GM10266 (cell line): Measurements from ENCODE around the gene C1QTNF12.

Experiments
- DNase-seq: peaks from one replicate; pipeline ENCODE4 v3.0.0; 2012; ENCODE audit errors: extremely low spot score
- CTCF ChIP-seq: IDR thresholded peaks from 2 replicates; pipeline ENCODE4 v1.5.1; 2012; ENCODE audit warnings: mild to moderate bottlenecking, low read depth; ENCODE audit not compliant: control insufficient read depth, insufficient read depth; ENCODE audit errors: missing control alignments

The C1QTNF12 gene

DNA sequence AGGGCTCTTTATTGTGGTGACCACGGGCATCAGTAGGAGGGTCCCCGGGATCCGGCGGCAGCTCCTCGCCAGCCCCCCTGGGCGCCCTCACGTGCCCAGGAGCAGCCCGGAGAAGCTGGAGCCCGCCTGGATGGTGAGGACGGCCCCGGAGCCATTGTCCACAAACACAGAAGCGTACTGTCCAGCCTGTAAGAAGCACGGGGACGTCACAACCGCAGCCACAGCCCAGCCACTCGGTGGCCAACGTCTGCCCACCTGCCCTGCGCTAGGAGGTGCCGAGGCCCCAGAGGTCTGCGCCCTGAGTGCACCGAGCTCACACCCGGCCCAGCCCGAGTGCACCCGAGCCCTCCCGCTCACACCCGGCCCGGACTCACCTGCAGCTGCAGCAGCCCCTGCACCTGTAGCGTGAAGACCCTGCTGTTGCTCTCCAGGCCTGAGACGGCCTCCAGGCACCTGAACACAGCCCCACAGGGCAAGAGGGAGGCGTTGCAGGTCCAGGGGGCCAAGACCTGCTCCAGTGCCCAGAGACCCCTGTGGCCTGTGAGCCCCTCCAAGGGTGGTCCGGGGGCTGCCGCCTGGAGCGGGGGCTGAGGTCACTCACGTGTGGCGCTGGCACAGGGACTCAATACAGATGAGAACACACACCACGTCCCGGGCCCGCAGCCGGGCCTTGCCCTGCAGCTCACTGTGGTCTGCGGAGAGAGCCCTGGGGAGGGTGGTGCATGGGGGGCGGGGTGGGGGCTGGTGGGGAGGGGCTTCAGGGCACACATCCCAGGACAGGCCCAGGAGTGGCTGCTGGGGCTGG lies 3.9 kb downstream of the C1QTNF12 start:
- no peak for DNase-seq
- TF ChIP-seq CTCF: no peak

DNA sequence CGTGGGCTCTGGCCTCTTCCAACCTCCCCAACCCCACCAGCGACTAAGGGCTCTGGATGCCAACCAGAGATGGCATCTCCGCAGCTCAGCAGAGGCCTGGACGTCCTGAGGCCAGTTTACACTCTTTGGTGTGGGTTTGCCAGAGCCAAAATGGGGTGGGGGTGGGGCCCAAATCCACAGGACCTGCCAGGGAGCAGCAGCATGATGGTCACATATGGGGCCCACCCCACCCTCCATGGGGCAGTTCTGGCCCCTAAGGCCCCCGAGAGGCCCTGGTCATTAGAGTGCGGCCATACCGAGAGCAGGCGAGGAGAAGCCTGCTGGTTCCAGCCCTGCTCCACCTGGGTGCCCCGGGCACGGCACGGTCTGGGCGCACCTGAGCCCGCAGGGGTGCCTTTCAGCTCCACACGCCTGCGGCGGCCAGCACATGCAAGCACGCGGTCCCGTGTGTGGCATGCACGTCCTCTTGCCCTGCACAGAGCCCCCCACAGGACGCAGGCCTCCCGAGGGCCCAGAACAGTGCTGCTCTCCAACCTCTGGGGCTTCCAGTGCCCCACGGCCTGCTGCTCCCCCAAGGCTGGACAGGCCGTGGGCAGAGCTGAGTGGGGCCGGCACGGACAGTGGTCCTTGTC lies 4.8 kb downstream of the C1QTNF12 start:
- no peak for DNase-seq
- no peak for TF ChIP-seq CTCF

- TF ChIP-seq CTCF: no peak
- no peak for DNase-seq
Measured at GRCh38 chr1:1240822-1241587, 5.5 kb downstream of the C1QTNF12 start.

GRCh38 chr1:1240348-1240732 lies 6.2 kb downstream of the C1QTNF12 start:
- no peak for TF ChIP-seq CTCF
- DNase-seq: no peak

GRCh38 chr1:1239614-1240347 lies 6.7 kb downstream of the C1QTNF12 start:
- DNase-seq: no peak
- TF ChIP-seq CTCF: no peak

DNA sequence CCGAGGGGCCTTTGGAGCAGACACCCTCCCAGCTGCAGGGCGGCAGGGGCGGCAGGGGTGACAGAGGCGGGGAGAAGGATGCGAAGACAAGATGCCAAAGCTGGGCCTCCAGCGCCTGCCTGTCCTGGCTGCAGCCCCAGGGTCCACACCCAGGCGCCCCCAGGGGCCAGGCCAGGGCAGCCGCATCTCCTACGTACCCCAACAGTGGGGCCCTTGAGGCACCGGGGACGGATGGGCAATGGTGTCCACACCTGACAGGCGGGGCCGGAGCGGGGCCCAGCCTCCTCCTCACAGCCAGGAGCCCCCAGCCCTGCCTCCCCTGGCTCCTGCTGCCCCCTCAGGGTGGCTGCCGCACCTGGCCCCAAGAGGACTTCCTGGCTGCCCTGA lies 7.3 kb downstream of the C1QTNF12 start:
- no peak for DNase-seq
- TF ChIP-seq CTCF: no peak
